ENCODE results near the gene BIRC5.
A peak's percentile ranks its signal among the peaks of the same experiment; 100 is the strongest.
"Not testable (repeated sequence)": the region's sequence is repeated elsewhere in the genome, so short reads cannot be mapped to it uniquely, and the experiment has no call there.

The BIRC5 gene

GRCh38 chr17:78241277-78242023 is 27.4 kb downstream of the BIRC5 start:
- no peak for DNase-seq

- peak; percentile 29 for DNase-seq
These were observed 28.1 kb downstream of the BIRC5 start for GRCh38 chr17:78242024-78242742.

GRCh38 chr17:78247304-78247703 is 33.3 kb downstream of the BIRC5 start:
- DNase-seq = no peak

- no peak for DNase-seq
These were observed 34.2 kb downstream of the BIRC5 start for GRCh38 chr17:78248051-78248914.

- no peak for DNase-seq
These were observed 35.2 kb downstream of the BIRC5 start for GRCh38 chr17:78249074-78249817.

- DNase-seq = no peak
These were observed 36.1 kb downstream of the BIRC5 start for GRCh38 chr17:78249818-78250806.

GRCh38 chr17:78250891-78251772 is 37.1 kb downstream of the BIRC5 start:
- DNase-seq = peak; percentile 44

- DNase-seq = no peak
These were observed 37.7 kb downstream of the BIRC5 start for GRCh38 chr17:78251773-78252103.

- DNase-seq = no peak
These were observed 38.1 kb downstream of the BIRC5 start for GRCh38 chr17:78252111-78252634.

GRCh38 chr17:78252701-78253635 is 38.9 kb downstream of the BIRC5 start:
- DNase-seq = no peak

GRCh38 chr17:78253636-78253945 is 39.5 kb downstream of the BIRC5 start:
- DNase-seq = not testable (repeated sequence)

- DNase-seq = peak; percentile 20
These were observed 40.1 kb downstream of the BIRC5 start for GRCh38 chr17:78253946-78254672.

- DNase-seq = no peak
These were observed 41.1 kb downstream of the BIRC5 start for GRCh38 chr17:78255029-78255656.

GRCh38 chr17:78255953-78256706 is 42.1 kb downstream of the BIRC5 start:
- DNase-seq = no peak

- DNase-seq = no peak
These were observed 42.9 kb downstream of the BIRC5 start for GRCh38 chr17:78256707-78257591.

- DNase-seq = peak; percentile 83
These were observed 43.8 kb downstream of the BIRC5 start for GRCh38 chr17:78257810-78258322.

Data from GF-D8 (cell line).